ELR (cell line): ENCODE results near the gene STON2.

Experiments
- DNase-seq: peaks from one replicate; pipeline ENCODE4 v3.0.0-alpha.2; 2015; ENCODE audit warnings: low read depth

Gene STON2

DNA sequence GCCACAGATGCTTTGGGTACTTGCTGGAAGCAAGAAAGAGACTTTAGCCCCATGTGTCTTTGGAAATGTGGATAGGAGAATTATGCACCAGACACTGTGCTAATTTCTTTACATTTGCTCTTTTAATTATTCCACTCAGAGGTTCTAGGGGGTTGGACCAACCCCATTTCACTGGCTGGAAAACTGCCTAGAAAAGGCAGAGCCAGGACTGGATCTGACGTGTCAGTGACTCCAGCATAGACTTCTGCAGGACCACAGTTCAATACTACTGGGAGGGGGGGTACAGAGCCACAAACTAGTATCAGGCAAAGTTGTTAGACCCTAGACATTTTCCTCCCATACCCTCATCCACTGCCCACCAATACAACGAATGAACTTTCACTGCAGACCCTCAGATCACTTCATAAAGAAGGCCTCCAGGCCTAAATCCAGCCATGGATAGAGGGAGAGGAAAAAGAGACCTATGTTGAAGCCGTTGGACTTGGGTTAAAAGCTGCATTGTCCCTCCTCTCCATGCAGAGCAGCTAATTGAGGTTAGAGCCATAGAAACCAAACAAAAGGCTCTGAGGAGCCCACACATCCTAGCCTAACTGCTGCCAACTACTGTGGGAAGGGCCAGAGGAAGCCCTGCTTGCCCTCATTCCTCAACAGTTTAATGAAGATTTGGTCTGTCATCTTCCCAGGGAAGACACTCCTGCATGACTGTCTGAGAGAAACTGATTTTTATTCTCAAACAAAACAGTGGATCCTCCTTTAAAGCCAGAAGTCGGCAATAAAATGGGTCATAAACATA lies 68.7 kb downstream of the STON2 start:
- no peak for DNase-seq

DNA sequence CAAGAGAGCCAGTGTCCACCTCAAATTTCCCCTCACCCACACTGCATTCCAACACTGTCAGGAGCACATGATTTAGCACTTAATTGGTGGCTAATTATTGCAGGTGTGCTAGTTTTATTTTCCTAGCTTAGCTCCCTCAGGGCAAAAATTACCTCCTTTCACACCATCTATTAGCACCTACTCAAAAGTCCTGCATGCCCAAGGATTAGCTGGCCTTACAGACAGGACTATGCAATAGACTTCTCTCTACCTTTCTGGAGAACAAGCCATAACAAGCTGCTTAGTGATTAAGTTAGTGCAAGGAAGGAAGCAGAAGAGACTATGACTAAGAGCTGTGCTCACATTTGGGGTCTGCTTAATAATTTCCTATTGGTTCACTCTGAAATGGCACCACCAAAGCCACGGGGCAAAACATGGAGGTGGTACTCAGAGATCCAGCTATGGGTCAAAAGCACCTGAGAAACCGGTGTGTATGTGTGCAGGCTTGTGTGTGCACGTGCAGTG lies 69.5 kb downstream of the STON2 start:
- no peak for DNase-seq

DNA sequence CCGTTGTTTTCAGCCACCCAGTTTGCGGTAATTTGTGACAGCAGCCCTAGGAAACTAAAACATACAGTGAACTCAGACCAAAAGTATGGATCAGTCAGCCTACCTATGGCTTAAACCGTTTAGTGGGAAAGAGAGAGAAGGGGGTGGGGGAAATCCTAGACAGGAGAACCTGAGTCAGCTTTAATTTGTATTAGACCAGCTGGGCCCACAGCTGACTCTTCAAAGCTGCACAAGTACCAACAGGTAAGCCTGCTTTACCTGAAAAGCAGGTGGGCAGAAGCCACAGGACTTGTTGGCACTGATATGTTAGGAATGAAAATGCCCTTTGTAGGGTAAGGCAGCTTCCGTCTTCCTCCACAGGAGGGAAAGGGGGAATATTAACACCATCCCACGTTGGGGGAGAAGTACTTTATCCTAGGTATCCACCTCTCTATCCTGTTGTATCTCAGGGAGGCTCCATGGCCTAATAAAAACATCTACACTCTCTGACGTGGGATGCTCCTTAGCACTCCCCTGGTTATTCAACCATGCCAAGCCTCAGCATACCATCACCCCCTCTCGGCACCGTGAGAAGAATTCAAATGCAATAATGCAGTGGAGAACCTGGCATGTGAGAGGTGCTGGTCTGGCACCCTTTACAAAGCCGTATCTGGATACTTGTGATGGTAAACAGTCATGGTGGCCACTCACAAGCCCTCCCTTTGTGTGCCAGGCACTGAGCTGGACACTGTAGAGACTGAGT lies 70.3 kb downstream of the STON2 start:
- no peak for DNase-seq

DNA sequence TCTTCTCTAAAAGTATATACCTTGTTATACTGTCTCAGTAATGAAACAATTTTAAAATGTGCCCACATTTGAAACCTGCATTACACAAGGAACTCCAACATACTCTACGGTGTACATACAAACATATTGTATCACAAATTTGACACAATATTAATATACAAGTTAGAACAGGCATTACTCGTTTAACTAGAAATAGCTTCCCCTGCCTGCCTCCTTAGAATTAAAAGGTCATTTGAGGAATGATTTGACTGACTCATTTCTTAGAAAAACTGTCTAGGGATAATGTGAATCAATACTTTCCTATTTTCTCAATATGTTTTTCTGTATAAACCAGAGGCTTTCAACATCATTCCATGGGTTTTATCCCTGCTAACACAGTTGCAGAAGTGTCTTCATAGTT lies 73.7 kb downstream of the STON2 start:
- DNase-seq = no peak

DNA sequence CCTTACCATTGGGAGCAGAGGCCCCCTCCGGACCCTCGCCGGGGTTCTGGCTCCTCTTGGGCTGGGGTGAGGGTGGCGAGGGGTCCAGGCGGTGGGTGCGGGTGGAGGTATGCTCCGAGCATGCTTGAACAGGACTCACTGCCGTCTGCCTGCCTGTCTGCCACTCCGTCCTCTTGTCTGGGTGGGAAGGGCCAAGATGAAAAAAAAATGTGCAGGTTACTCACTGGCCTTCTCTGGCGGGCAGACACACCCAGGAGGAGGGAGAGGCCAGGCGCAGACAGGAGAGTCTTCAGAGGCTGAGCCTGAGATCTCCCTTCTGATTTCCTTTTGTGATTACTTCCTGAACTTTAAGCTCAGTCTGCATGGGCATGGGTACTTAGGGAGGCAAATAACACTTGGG lies 76.1 kb downstream of the STON2 start:
- DNase-seq = peak; percentile 8

DNA sequence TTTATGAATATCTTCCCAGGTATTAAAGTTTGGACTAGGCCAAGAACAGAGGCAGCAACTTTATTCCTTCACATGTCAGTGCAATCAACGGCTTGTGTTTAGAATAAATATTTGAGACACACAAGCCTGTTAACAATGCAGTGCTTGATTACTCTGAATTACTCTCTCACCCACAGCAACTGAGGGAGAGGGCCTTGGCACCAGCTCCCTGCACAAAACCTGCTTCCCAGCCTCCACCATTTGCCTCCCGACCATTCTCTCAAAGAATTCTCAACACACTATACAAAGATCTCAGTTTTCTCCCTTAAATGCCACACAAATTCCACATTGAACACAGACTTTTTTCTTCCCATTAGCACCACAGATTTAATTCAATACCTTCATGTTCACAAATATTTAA lies 77.0 kb downstream of the STON2 start:
- no peak for DNase-seq

DNA sequence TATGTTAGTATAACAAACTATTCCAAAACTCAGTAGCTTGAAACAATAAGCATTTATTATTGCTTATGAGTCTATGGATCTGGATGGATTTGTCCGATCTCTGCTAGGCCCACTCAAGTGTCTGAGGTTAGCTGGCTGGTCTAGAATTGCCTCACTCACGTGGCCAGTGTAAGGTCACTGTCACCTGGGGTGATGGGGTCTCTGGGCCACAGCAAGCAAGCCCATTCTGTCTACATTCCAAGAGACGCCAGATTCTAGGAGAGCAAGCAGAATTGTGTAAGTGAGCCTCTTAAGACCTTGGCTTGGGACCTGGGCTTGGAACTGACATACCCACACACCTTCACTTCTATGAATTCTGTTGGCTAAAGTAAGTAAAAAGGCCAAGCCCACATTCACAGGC lies 80.2 kb downstream of the STON2 start:
- DNase-seq = no peak

DNA sequence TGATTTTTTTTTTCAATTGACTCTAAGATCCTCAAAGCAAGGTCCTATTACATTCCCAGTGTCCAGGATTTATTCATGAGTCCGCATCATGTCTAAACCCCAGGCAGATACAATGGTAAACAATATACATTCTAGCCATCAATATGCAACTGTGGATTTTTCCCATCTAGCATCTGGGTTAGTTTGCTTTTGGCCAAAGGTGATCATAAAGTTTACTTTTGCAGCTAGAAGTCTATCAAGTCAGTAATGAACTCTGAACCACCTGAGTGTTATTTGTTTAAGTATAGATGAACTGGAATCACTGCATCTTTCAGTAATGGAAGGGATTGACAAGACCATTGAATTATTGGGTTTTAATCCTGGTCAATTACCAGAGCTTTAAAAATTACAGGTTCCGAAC lies 80.8 kb downstream of the STON2 start:
- DNase-seq = no peak

DNA sequence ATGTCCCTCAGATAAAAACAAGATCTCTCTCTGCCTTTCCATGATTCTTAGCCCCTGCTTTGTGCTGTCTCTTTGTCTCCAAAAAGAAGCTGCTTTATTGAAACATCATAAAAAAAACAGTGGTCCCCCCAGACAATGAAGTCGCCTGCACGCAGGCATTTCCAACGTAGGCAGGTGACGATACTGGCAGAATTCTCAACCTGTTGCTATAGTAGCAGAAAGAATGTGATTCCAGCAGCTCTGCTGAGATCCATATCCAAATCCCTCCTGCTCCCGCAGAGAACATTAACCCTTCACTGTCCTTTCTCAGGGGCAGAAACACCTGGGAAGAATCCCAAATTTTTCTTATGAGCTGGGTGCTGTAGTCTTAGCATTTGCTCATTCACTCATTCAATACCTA lies 84.8 kb downstream of the STON2 start:
- no peak for DNase-seq

DNA sequence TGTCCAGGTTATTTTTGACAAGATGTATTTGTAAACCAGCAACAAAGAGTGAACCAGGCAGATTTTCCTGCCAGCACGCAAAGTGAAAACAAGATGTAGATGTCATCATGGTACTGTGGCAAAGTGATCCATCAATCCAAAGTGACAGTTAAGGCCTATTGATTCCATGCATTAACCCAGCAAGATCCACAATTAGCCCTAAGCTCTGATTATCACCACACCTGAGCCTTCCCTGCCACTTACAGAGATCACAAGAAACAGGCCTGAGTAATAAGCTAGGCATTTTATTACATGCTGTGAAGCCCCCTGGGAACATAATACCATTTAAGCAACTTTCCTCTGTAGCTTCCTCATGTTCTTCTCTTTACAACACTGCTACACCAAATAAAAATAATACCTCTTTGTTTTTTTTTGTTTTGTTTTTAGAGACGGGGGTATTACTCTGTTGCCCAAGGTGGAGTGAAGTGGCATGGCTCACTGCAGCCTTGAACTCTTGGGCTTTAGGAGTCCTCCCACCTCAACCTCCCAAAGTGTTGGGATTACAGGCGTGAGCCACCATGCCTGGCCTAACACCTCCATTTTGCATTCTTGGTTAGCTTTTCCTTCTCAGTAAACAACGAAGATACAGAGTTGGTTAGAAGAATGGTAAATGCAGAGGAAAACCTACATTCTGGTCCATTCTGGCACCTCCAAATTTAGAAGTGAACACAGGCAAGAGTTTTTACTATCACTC lies 85.5 kb downstream of the STON2 start:
- no peak for DNase-seq

DNA sequence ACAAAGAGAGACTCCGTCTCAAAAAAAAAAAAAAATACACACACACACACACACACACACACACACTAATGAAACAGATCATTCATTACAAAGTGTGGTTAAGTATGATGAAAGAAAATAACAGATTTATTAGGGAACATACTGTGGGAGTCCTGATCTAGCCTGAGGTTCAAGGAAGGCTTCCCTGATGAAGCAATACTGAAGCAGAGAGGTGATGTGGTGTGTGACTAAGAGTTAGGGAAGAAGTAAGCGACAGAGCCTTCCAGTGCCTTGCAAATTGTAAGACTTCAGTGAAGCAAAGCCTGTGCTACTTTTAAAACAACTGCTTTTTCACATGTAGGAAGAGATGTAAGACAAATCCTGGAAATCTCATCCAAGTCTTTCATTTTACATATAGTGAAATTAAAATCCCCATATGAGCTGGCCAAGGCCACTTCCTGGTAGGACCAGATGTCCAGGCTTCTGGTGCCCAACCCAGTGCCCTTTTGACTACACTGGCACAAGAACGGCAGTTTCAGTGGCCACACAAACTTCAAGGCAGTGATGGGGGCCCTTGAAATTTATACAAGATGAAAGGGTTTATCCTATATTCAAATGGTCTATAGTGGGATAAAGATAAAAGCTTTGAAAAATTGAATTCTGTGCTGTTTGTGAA lies 86.2 kb downstream of the STON2 start:
- DNase-seq = no peak

DNA sequence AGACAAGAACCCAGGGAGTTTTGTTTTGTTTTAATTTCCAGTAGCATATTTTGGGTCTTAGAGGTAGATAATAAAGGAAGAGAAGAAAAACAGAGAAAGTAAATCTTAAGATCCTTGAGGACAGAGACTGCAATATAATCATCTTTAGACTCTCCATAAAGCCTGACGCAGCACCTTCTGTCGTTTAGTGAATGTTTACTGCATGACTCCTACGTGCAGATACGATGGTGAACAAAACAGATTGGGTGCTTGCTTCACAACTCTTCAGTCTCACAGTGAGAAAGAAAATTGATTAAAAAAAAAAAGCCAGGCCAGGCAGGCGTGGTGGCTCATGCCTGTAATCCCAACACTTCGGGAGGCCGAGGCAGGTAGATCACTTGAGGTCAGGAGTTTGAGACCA lies 86.9 kb downstream of the STON2 start:
- DNase-seq = no peak

DNA sequence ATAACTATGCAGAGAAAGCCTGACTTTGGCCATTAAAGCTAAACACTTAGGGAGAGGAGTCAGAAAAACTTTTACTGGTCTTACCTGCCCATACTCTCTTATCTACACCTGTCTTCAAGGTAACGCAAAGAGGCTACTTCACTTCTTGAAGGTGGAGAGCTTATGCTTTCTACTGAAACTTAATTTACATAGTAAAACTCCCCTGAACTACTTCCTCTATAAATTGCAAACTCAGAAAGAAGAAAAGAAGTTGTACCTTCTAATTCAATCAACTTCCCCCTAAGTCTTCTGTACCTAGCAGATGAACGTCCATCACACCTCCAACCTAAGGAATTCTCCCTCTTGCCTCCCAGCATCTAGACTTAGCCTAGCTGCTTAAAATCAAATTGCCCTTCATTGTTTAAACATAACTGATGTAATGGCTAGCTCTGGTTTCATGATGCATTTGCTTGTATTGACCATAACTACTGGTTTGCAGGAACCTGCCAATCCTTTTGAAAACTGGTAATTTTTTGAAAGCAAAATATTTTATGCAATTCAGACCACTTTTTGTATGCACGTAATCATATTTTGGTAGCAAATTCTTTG lies 87.7 kb downstream of the STON2 start:
- no peak for DNase-seq

DNA sequence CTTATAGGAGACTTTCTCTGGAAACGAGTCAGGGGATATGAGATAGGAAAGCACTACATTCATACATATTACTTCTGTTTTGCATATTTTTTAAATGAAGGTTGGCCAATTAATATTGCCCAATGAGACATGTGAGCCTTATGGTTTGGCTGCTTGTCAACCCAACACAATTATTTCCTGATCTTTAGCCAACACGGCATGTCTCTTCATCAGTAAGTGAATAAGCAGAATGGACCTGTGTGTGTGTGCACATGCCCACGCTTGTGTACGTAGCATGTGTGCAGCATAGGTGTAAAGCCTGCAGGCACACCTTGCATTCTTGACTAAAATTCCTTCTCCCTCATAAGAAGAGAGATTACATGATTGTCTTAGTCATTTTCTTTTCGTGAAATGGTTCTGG lies 88.3 kb downstream of the STON2 start:
- no peak for DNase-seq

DNA sequence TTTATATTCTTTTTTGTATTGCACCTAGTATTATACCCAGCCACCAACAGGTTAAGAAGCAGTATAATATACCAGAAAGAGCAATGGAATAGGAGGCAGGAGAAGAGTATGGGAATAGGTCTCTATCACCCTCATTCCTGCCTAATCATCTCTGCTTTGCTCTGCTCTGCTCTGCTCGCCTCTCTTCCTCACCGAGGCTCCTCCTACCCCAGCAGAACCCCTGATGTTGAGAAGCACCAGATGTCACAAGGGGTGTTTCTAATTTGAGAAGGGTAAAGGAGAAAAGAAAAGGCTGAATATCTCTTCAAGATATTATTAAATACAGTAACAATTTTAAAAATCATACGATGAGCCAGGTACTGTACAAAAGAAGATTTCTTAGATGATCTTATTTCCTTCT lies 89.0 kb downstream of the STON2 start:
- no peak for DNase-seq

DNA sequence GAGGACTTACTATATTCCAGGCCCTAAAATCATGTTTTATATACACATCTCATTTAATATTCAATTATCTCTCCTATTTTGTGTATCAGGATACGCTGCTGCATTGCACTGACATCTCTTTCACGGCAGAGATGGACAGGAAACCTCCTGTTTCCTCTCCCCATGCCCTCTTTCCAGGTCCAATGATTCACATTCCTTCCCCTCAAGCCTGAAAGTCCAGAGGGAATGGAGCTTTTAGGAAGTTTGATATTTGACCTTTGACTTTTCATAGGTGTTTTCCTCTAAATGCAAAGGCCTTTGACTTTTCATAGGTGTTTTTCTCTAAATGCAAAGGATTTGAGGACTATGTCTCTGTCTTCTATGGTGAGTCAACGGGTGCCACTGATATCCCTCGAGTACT lies 89.5 kb downstream of the STON2 start:
- no peak for DNase-seq

DNA sequence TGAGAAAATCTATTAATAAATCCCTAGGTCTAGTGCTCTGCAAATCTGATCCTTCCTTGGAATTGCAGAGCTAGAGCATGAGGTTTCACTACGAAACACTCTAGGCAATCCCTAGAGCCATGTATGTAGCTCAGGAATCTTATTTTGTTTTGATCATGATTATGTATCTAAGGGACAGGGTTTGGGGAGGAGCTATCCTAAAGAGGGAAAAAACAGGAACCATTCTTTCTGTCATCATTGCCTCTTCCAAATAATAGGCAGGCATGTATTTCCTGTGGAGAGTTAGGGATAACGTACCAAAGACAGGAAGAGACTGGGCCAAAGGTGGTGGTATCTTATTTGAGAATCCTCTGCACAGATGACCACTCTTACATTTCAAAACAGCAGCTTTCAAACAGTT lies 90.6 kb downstream of the STON2 start:
- DNase-seq = no peak

DNA sequence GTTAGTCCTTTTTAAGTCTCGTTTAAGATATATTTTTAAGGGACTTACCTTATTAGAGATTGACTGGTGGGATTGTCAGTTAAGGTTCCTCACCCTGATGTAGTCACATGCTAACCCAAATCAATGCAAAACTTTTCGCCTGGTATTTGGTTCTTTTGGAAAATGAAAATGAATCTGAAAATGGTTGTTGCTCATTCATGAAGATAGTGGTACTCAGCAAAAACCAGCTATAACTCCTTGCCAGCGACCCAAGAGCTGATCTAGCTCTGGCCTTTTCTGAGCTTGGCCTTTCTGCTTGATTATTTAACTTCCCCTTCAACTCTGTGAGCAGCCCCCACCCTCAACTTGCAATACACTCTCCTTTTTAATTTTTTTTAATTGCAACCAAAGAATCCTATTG lies 94.4 kb downstream of the STON2 start:
- no peak for DNase-seq

DNA sequence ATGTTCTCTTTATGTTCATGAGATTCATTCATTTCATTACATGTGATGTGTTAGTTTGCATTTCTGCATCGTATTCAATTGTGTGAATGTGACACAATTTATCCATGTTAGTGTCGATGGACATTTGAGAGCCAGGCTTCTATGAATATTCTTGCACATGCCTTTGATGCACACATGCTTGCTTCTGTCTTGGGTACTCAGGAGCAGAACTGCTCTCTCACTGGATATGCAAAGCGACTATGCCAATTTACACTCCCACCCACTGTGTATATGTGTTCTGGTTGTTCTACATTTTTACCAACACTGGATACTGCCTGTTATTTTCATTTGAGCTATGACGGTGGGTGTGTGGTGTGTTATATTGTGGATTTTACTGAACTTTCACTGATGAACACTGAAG lies 95.1 kb downstream of the STON2 start:
- DNase-seq = no peak

DNA sequence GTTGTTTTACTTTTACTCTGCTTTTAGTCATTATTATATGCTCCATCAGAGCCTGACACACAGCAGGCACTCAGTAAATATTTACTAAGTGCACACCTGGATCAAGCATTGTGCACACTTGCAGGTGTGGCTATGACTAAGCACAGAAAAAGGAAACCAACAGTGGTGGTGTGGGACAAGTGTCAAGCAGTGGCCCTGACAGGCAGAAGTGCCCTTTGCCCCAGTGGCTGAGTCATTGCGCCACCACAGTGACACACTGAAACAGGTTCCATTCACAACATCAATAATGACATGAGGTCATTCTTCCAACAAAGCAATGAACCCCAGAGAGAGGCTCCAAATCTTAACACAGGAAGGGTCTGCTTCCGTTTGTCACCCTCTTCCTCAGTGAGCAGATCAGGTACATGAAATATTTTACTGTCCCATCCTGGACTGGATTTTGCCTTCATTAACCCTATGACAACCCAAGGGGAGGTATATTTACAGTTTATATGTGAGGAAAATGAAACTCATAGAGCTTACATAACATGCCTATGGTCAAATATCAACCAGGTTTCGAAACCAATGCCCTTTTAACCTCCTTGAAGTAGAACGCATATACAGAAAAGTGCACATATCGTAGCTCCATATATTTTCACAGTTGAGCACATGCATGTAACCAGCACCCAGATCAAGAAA lies 96.7 kb downstream of the STON2 start:
- DNase-seq = no peak

DNA sequence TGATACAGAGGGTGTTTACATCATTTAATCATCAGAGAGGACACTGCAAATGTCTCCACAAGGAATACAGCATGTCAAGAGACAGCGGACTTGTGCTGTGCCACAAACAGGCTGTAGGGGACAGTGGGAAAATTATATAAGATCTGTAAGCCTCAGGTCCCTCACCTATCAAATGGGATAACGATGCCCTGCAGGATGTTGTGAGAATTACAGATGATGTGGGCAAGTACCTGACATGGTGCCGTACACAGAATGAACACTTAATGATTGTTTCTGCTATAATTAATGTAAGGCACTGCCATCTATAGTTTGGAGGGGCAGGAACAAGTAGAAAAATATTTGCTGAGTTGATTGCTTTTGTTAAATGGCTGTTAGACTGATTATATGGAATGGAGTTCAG lies 97.5 kb downstream of the STON2 start:
- peak; percentile 11 for DNase-seq
